PC-3 (cell line): ENCODE results near the gene SSH3.

ENCODE experiments used
- CTCF ChIP-seq: fragments of 300-600 bp; sonication (generic); conservative IDR thresholded peaks from 2 replicates; pipeline ENCODE4 v1.5.1; 2017; ENCODE audit warnings: antibody characterized with exemption, low read depth, mild to moderate bottlenecking, low read length
- EZH2 ChIP-seq: fragments of 300-600 bp; sonication (generic); IDR thresholded peaks from one replicate; pipeline ENCODE4 v1.6.1; 2017; ENCODE audit warnings: antibody characterized with exemption, mild to moderate bottlenecking, low read length; ENCODE audit not compliant: unreplicated experiment
- EZH2phosphoT487 ChIP-seq: fragments of 300-600 bp; sonication (generic); IDR thresholded peaks from 2 replicates; pipeline ENCODE4 v1.6.1; 2018; ENCODE audit warnings: mild to moderate bottlenecking, antibody characterized with exemption, low read length, borderline replicate concordance

GRCh38 chr11:67292671-67293070, 10.7 kb upstream of the SSH3 start:
- TF ChIP-seq EZH2phosphoT487 (no peak), CTCF (no peak), EZH2 (no peak)
